GM19023 (cell line): ENCODE results near the gene KIFBP.

Experiments
- ATAC-seq: cut with Tn5 transposase; IDR thresholded peaks from one replicate; pipeline ENCODE4 v1.9.1; 2021; ENCODE audit warnings: mild to moderate bottlenecking, moderate library complexity; ENCODE audit not compliant: unreplicated experiment

Gene KIFBP

GRCh38 chr10:69047111-69047832 lies 58.7 kb downstream of the KIFBP start:
- ATAC-seq = no peak

DNA sequence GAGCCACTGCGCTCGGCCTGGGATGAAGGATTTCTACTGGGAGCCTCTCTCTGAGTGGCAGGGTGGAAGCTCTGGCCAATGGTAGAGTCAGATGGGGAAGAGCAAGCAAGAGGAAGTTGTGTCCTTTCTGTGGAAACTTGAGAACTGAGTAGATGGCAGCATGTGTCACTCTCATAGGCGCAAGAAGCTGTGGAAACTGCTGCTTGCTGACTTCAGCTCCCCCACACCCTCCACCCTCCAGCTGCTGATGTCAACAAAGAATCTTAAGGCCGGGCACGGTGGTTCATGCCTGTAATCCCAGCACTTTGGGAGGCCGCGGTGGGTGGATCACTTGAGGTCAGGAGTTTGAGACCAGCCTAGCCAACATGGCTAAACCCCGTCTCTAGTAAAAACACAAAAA lies 59.5 kb downstream of the KIFBP start:
- no peak for ATAC-seq

DNA sequence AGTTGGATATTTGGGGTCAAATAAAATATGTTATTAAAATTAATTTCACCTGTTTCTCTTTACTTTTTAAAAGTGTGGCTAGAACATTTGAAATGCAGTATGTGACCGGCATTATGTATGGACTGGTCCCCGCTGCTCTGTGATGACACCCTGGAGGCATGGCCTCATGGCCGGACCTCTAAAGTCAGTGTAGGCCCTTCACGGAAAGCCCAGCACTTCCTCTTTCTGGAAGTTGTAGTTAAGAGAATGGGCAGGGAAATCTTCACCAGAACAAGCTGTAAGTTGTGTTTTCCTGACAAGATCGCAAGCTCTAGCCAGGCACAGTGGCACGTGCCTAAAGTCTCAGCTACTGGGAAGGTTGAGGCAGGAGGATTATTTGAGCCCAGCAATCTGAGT lies 61.0 kb downstream of the KIFBP start:
- no peak for ATAC-seq

DNA sequence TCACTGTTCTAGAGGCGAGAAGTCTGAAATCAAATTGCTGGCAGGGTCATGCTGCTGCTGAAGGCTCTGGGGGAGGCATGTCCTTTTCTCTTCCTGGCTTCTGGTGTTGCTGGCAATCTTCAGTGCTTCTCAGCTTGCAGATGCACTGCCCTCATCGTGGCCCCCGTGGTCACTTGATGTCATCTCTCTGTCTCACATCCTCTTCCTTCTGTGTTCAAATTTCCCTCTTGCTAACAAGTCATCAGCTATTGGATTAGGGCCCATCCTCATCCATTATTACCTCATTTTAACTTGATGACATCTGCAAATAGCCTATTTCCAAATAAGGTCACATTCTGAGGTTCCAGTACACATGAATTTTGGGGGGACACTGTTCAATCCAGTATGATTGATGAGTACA lies 62.7 kb downstream of the KIFBP start:
- no peak for ATAC-seq

DNA sequence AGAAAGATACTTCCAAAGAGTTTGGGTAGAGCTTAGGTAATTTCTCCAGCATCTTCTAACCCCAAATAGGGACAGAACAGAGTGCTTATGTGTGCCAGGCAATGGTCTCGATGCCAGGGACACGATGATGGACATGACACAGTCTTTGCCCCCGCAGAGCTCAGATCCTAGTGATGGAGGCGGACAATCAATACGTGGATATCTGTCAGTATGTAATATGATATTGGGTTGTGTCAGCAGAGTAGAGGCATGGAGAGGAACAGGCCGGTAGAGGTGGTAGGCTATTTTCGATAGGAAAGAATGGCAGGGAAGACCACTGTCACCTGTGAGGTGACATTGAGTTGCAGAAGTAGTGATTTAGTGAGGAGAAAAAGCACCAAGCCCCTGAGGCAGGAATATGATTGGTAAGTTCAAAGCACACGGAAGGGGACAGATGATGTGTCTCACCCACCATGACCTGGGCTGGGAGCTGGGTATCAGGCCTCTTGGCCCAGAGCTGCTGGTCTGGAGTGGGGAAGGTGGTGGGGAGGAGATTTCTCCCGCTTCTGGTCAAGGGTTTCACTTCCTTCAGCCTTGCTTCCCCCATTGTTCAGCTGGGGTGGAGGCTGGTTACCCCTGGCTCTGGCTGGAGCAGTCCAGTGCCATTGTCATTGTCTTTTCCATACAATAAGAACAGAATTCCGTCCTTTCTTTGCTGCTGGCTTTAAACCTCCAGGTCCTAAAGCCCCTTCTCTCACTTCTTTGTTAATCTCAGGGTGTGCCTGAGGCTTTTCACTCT lies 63.3 kb downstream of the KIFBP start:
- ATAC-seq = no peak

DNA sequence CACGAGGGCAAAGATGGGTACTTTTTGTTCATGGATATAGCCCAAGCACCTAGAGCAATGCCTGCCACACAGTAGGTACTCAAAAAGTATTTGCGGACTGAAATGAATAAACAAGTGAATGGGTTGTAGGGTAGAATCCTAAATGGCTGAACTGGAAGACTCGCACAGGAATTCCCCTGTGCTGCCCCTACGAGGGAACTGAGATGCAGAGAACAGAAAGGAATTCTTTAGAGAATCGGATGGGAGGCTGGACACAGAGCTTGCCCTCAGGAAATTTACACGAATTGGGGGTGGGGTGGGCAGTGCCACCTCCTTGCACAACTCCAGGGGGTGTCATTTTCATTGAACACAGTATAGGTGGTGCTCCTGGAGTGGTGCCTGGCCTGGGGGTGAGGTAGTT lies 64.1 kb downstream of the KIFBP start:
- no peak for ATAC-seq

- no peak for ATAC-seq
Observed at GRCh38 chr10:69055241-69055640, 66.6 kb downstream of the KIFBP start.

DNA sequence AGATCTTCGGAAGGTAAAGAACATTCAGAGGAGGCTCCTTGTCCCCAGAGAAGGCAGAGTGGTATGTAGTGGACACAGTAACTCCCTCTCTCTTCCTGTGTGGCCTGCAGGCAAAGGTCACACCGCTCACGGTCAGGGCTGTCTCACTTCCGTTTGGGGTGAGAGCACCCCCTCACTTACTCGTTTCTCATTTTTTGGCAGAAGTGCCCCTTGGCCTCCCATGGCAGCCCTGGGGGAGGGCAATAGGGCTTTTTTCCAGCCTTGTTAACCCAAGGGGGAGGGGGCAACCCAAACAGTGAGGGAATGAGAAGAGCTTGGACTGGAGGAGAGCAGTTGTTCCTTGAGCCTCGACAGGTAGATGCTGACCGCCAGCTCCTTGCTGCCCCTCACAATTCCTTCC lies 67.5 kb downstream of the KIFBP start:
- ATAC-seq = no peak

DNA sequence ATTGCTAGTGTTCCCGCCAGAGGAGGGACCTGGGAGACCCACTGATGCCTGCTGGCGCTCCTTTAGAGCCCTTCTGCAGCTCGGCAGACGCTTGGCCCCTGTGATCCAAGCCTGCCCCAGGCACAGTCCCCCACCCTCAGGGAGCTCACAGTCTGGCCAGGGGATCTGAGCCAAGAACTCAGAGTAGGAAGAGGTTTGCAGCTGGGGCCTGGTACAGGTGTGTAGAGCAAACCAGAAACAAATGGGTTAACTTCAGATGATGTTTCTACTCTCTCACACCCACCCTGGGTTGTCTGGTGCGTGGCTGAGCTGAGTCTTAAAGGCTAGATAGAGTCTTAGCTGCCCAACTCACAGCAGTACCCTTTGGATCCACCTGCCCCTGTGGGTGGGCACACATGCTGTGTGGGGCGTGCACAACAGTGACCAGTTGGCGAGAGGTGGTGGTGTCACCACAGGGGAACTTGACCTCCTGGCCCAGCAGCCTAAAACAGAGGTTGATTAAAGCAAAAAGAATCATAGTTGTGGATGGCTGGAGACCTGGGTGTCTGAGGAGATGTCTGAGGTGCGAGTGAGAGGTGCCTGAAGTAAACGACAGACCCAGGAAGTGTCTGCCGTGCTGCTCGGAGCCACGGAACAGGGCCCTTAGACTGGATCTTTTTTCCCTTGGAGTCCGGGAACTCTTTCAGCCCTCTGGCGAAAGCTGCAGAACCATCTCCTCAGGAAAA lies 68.1 kb downstream of the KIFBP start:
- no peak for ATAC-seq

DNA sequence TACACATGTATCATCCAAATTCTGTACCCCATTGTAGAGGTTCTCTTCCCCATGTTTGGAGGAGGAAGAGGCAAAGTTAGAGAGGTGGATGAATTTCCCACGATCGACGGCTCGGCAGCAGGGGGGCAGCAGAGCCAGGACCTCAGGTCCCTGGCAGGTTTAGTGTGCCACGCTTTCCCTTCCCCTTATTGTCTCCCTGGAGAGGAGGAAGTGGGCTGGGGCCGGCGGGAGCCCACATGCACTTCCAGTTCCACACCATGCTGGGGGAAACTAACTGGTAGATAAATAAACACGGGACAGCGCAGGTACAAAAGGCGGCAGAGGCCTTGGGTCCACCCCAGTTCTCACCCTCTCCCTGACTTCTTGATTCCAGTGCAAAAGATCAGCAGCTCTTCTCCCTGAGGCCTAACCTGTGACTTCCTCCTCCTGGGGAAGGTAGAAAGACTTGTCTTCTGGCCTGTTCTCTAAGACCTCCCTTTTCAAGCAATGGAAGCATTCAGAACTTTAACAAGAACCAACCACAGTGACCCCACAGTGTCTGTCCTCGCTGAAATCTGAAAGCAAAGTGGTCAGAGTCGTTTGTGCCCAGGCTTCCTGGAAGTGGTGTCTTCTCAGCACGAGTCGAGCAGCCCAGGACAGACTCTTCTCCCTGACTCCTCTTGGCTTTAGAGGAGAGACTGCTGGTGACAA lies 68.8 kb downstream of the KIFBP start:
- ATAC-seq = no peak

- no peak for ATAC-seq
Observed at GRCh38 chr10:69057951-69058297, 69.3 kb downstream of the KIFBP start.

DNA sequence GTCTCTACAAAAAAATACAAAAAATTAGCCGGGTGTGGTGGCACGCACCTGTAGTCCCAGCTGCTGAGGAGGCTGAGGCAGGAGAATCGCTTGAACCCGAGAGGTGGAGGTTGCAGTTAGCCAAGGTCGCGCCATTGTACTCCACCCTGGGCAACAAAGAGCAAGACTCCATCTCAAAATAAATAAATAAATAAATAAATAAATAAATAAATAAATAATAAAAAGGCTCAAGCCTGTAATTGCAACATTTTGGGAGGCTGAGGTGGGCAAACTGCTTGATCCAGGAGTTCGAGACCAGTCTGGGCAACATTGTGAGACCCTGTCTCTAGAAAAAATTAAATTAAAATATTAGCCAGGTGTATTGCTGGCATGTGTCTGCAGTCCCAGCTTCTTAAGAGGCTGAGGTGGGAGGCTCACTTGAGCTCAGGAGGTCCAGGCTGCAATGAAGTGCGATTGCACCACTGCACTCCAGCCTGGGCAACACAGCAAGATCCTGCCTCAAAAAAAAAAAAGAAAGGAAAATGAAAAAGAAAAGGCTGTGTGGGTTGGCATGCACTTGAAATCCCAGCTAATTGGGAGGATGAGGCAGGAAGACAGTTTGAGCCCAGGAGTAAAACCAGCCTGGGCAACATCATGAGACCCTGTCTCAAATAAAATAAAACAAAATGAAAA lies 71.7 kb downstream of the KIFBP start:
- no peak for ATAC-seq

GRCh38 chr10:69061305-69062161 lies 72.9 kb downstream of the KIFBP start:
- peak; percentile 54 for ATAC-seq

DNA sequence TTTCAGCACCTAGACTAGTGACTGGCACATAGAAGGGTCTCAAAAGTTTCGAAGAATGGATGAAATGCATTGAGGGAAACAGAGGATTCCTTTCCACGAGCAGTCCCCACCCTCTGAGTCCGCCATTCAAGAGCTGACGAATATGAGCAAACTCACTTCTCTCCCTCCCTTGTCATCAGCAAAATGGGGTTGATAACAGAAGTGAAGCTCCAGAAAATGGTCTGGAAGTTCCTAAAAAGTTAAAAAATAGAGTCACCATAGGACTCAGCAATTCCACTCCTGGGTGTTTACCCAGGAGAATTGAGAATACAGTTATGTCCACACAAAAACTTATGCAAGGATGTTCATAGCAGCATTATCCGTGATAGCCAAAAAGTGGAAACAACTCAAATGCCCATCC lies 74.3 kb downstream of the KIFBP start:
- no peak for ATAC-seq

GRCh38 chr10:69064762-69065328 lies 76.2 kb downstream of the KIFBP start:
- ATAC-seq = no peak

DNA sequence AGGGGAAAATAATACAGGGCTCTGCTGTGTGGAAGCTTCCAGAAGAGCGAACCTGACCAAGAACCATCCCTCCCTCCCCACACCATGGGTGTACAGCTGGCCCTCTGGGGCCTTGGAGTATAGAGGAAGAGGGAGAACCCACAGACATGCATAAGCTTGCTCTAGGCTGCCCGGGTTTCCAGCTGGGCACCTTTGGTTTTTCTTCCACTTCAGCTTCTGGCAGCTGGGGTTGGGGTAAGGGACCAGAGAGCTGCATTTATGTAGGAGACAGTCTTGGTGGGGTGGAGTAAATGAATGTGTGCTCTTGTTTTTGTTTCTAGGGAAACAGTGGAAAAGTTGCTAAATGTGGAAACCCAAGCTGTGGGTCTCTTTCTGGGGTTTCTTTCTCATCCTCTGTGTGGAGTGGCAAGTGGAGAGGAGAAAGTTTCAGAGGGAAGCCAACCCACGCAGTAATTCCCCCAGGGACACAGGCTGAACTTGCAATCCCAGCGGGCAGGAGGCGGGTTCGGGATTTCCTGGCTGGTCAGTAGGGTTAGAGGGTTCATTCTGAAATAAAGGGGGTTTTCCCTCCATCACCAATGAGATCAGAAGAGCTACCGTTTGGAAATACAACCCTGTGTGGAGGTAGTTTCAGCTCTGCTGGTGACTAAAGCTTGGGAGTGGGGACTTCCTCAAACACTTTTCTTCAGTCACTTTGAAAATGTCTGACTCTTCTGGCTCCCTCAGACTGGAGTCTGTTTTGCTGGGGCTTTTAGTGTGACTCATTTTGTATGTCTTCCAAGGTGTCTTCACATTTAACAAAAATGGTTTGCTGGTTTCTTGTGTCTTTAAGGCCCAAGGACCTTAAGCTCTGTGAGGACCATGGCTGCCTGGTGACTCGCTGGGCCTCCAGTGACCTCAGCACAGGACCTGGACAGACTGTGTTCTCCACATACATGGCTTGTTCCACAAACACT lies 77.1 kb downstream of the KIFBP start:
- ATAC-seq = peak; percentile 49
